ENCODE results near the gene TRIM40.

TRIM40 gene

DNA sequence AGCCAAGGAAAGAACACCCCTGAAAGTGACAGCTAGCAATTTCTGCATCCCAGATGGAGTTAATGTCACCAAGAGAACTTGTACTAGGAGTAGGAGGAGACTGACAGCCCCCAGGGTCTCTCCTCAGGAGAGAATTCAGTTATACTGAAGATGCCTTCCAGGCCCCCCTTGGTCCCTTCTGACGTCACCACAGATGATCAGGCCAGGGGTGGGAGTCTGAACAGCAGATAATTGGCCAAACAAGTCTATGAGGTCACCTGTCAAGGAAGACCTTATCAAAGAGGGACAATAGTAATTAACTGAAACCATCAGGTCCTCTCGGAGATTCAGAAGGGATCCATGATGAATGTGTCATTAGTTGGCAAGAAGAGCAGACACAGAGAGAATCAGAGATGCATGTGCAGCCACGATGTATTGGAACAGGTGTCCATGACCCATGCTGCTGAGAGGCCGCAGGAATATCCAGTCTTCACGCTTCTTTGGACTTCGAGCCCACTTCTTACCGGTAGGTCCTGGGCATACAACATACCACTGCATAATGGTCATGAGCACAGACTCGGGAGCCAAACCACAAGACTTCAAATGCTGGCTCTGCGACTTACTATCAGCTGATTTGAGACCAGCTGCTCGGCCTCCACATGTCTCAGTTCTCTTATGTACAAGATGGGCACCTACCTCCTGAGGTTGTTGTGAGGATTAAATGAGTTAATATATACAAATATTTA is 14.9 kb downstream of the TRIM40 start:
- DNase-seq: no peak

GRCh38 chr6:30151580-30151979 is 15.6 kb downstream of the TRIM40 start:
- DNase-seq: no peak

DNA sequence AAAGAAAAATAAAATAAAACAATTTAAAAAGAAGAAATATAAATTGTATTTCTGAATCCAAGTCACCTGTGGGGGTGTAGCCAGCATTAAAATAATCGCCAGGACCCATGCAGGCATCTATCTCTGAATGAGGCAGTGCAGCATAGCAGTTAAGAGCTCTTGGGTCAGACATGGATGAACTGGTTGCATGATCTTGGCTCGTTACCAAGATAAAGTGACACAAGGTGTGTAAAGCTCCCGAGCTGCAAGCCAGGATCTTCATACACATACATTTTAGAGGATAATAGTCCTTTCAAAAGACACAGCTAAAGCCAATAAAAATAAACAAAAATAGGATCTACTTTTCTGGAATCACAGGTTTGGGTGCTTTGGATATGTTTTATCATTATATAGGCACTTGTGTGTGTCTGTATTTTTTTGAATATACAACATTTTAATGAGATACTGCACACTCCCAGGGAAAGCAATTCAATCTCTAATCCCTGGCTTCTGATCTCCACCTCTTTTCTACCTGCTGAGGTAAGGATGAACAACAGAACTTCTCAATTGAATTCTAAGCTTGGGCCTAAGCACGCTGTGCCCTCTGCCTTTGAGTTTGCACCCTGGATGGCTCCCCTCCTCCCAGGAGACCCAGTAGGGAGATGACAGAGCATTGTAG is 16.2 kb downstream of the TRIM40 start:
- no peak for DNase-seq

GRCh38 chr6:30152910-30153610 is 17.1 kb downstream of the TRIM40 start:
- no peak for DNase-seq

DNA sequence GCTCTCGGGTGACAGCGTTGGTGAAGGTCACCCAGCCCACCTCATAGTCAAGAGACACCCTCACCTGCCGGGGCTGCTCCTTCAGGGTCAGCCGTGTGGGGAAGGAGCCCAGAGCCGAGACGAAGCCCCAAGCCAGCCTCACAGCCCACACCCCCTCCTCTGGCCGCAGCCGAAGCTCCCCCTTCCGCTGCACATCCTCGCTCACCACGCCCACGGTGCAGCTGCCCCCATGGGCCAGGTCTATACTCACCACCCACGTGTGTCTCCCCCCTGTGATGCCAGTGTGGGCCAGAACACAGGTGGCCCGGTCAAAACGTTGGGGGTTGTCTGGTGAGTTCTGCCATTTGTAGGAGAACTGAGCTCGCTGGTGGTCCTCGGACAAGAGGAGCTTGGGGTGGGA is 18.1 kb downstream of the TRIM40 start:
- no peak for DNase-seq

DNA sequence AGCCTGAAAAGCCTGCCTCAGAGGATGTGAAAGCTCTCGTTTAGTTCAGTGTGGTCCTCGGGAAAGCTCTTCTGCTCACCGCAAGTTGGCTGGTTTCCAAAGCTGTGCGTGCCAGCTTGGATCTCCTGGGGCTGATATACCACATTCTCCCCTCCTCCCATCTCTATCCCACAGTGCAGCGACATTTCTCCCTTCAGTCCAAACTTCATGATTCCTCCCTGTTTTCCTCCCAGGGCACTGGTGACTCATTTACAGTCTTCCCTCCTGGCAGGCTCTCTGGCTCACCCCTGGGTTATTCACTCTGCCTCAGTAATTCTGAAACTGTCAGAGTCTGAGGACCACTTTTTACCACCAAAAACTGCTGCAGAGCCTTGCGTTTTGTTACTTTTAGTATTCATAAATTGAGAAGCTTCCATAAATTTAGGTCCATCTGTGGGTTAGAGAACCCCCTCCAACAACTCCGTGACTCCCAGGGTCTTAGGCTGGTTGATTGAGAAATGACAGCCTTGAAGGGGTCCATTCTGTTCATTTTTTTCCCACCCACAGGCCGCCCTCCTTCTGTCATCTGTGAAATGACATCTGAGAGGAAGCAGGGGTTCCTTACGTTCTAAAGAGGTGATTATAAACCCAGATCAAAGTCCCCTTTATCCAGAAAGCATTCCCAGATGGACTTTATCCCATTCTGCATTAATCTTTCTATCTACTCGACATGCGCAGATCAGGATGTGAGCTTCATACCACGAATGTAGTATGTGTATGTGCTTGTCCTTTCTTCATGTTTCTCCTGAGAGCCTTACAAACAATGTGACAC is 19.0 kb downstream of the TRIM40 start:
- DNase-seq: no peak

- no peak for DNase-seq
Observed at GRCh38 chr6:30155520-30156261, 19.8 kb downstream of the TRIM40 start.

DNA sequence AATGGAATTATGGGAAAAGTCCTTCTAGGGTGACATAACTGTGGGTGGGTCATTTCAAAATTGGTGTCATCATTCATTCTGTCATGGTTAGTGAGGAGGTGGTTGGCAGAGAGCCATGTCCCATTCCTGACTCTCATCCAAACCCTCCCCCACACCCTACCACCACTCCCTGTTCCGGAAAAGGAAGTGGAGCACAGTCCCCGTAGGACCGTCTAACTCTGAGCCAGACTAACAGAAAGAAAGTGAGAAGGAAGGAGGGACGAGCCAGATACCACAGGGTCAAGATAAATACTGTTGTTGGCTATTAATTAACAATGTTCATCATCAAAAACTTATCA is 20.3 kb downstream of the TRIM40 start:
- no peak for DNase-seq

DNA sequence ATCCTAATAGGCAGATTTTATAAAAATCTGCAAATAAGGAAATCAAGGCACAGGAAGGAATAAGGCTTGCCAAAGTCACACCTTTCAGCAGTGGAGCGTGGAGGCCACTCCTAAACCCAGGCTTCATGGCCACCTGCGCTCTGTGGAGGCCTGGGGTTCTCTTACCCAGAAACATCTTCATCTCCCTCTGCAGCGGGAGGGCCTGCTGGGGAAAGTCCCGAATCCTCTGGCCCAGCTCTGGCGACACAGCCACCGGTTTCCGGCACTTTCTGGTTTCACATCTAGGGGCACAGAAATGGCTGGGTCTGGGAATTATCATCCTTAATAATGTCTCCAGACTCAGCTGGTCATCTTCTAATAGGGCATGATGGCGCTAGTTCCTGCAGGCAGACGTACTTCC is 20.8 kb downstream of the TRIM40 start:
- DNase-seq: no peak

DNA sequence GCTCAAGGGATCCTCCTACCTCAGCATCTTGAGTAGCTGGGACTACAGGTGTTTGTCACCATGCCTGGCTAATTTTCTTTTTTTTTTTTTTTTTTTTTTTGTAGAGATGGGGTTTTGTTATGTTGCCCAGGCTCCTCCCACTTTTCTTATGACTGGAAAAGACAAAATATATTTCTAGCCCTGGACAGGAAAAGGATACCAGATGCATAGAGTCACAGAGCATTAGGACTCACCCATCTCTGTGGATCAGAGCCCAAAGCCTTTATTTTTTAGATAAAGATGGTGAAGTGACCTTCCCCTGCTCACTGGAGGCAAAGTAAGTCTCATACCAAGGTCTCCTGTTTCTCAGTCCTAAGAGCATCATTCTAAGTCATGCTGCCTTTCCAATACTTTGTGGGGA is 21.6 kb downstream of the TRIM40 start:
- DNase-seq: no peak

- no peak for DNase-seq
Observed at GRCh38 chr6:30157999-30158398, 22.1 kb downstream of the TRIM40 start.

- DNase-seq: no peak
Observed at GRCh38 chr6:30158475-30159040, 22.6 kb downstream of the TRIM40 start.

- DNase-seq: no peak
Observed at GRCh38 chr6:30160008-30160784, 24.3 kb downstream of the TRIM40 start.

DNA sequence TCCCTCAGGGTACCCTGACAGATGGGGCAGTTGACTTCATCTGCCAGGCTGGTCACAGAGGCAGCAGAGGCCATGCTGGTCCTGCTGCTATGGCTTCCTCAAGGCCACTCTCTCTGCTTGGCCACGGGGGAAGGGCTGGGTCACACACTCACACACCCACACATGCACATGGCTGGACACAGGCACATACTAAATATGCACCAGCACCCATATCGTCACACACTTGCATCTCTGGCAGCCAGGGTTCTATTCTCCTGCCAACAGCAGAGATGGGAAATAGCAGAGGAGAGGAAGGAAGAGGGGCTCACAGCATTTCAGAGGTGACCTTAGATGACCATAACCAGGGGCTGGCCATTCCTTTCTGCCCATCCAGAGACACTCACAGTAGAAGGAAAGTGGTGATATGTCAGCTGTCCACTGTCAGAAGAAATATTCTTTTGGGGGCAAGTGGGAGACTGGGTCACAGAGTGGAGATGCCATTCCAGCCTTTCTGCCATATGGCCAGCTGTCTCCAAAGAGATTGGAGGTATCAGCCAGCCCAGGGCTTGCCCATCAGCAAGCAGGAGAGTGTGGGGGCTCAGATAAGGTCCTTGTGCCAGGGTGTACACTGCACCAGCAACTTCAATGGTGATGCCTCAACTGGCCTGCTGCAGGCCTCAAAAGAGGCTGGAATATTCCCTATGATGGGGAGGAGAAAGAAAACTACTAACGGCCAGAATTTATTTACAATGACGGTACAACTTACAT is 25.0 kb downstream of the TRIM40 start, which contains the start of gene TRIM10:
Gene TRIM10 (minus strand): TSS at position 427 of the 747 bp plus-strand sequence. CDS start 353 bp downstream, at position 74.
- DNase-seq: no peak

DNA sequence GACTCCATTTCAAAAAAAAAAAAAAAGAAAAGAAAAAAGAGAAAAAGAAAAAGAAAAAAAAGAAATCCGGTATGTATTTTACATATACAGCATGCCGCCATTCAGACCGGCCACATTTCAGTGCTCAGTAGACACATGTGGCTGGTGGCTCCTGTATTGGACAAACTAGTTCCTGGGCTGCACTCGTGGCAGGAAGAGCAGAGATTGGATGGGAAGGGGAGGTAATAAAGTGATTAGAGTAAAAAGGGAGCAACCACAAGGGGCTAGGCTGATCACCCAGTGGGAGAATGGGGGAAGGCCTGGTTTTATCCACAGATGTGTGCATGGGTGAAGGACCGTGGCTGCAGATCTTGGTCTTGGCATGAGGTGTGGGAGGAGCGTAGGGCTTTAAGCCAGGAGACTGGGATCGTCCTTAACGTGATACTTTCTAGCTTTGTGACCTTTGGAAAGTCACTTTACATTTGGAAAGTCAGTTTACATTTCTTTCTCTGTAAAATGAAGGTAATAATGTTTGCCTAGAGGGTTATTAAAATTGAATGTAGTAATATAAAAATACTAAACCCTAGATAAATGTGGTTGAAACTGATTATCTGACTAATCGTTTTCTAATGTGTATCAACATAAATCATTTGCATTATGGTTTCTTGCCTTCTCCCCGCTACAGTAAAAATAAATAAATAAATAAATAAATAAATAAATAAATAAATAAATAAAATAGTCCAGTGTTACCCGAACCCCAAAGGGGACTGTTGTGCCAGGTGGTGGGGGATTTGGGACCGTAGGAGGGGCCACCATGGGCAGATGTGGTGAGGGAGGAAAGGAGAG is 26.5 kb downstream of the TRIM40 start:
- no peak for DNase-seq

GRCh38 chr6:30163090-30163917 is 27.4 kb downstream of the TRIM40 start, which contains the start of gene TRIM15:
TRIM15 (plus strand) TSS chr6:30163546; CDS start chr6:30163685, 139 bp downstream.
- DNase-seq: no peak

- DNase-seq: no peak
Observed at GRCh38 chr6:30163918-30164654, 28.1 kb downstream of the TRIM40 start.

DNA sequence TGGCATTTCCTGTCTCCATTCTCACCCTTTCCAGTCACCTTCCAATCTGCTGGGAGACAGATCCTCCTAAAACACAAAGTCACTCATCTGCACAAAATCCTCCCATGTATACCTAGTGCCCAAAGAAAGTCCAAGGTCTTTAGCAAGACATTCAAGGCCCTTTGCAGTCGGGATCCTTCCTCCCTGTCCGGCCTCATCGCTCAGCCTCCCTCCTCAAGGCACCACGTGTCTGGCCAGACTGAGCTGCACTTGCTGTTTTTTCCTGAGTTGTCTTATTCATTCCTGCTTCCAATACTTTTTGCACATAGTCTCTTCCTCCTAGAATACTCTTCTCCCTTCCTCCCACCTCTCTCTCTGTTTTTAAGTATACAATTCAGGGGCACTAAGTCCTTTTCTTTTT is 28.8 kb downstream of the TRIM40 start:
- DNase-seq: no peak
